GM18511 (cell line): ENCODE measurements around the gene EARS2.
"Not testable (repeated sequence)": the region's sequence is repeated elsewhere in the genome, so short reads cannot be mapped to it uniquely, and the experiment has no call there.

Source experiments
- ATAC-seq: cut with Tn5 transposase; IDR thresholded peaks from one replicate; pipeline ENCODE4 v1.9.1; 2021; ENCODE audit warnings: mild to moderate bottlenecking, moderate library complexity; ENCODE audit not compliant: unreplicated experiment

Gene EARS2

DNA sequence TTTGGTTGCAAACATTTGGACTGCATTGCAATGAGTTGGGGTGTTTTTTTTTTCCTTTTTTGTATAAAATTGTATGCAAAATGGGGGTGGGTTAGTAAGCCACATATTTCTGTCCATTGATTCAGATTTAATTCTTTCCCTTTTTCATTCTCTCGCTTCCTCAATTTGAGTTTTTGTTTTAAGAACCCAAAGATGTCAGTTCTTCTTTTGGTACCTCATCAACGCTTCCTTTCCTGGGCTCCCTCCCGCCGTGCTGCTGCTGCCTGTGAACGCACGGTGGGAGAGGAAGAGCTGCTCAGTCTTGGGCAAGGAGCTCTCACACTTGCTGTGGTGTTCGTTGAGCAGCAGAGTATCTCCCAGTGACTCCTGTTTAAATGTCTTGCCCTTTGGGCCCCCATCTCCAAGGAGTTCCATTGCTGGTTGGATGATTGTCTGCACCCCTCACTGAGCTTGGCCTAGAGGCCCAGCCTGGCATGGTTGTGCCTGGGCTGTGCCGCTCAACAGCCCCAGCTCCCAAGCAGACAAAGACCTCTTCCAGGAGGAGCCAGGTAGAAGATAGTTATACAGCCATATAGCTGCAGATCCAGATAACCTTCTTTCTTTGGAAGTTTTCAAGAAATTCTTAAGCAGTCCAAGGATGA is 14.0 kb upstream of the EARS2 start:
- ATAC-seq = no peak

DNA sequence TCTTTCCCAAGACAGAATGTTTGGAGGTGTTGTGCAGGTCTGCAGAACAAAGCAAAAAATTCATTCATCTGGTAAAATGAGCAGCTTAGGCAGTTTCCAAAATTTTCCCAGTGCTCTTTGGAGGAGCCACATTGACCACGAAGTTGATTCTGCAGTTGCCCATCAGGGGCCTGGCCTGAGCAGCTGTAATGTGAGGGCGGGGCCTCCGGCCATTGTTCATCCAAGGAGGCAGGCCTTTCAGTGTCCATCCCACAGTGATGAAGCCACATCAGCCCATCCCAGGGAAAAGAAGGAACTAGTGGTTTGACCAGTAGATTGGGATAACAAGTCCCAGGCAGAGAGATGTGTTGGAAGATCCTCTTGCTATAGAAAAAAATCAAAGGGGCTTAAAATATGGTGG is 10.5 kb upstream of the EARS2 start:
- no peak for ATAC-seq

DNA sequence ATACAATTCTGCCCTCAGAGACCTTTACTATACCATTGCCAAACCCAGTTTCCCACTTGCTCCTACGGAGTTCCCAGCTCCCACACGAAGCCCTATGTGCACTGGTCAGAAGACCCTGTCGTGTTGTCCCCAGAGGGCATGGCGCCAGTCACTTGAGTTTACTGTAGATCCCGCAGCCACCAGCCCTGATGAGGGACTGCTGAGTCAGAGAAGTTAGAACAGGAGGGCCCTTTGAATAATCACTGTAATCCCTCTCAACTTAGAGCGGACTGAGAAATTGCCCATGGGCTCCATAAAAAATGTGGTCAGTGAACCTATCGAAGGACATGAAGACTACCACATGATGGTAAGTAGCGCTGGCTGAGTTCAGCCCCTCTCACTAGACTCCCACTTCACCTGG is 9.6 kb upstream of the EARS2 start:
- no peak for ATAC-seq

DNA sequence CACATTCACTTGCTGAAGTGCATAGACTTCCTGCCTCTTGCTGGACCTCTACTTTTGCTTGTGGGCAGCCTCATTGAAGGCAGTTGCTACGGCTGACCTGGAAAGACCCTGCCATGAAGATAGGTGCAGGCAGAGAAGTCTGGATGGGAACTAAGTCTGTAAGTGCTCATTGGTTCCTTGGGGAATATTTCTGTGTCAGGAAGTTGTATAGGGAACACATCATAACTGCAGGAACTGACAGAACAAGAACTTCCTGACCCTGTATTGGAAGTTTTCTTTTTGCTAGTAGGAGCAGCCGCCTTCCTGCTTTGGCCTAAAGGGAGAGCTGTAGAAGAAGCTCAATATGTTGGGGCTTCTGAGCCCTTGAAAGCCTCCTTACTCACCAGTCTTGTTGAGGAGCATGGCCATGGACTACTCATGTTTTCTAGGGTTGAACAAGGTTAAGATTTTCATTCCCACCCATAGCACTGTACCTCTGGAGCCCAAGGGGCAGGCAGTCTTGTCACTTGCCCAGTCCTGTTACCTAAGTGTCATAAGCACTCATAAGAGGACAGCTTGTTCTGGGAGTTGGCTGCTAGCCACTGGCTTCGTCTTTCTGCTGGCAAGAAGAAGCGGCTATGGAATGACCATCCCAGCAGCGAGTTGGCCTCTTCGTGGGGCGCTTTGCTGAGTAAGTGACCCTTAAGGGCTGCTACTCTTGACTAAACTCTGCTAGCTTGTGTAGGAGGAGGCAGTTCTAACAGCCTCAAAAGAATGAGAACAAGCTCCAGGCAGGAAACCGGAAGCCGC is 7.6 kb upstream of the EARS2 start:
- ATAC-seq = no peak

DNA sequence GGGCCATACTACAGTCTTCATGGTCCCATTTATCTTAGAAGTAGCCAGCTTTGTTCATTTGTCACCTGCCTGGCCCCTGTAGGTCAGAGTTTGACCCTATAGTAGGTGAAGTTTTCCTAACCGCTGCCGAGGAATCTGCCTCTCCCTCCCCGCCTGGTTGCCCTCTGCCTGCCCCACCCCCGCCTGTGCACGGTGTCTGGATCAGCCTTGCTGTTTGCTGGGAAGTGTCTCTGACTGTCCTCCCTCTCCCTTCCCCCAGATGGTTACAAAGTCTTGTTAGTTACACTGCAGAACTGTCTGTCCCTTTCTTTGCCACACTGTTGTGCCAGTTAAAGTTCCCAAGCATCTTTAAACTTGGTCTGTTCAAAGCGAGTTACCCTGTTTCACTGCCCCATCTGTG is 6.0 kb upstream of the EARS2 start:
- no peak for ATAC-seq

DNA sequence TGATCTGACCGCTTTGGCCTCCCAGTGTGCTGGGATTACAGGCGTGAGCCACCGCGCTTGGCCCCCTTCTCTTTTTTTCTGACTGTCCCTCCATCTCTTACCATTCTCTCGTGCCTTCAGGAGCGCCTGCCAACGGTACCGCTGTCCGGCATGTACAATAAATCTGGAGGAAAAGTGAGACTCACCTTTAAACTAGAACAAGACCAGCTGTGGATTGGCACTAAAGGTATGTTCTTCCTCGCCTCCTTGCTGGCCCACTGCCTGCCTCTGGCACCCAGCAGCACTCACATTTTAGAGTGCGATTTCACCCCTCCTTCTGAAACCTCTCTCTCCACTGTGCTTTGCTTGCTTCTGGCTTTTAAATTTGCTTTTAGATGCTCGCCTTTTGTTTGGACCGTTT is 5.4 kb upstream of the EARS2 start:
- no peak for ATAC-seq

DNA sequence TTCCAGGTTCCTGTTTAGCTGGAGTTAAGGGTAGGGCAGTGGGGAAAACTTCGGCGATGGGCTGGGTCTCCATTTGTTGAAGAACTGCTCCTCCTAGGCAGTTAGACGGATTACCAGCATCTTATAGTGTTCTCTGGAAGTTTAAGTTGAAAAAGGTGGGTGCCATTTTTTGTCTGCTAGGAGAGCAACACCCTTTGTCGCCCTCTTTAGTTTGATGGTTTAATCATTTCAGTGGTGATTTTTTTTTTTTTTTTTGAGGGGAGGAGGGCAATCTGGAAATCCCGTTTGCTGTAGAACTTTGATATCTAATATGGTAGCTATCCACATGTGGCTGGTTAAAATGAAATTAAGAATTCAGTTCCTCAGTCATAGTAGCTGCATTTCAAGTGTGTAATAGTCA is 4.4 kb upstream of the EARS2 start:
- no peak for ATAC-seq

DNA sequence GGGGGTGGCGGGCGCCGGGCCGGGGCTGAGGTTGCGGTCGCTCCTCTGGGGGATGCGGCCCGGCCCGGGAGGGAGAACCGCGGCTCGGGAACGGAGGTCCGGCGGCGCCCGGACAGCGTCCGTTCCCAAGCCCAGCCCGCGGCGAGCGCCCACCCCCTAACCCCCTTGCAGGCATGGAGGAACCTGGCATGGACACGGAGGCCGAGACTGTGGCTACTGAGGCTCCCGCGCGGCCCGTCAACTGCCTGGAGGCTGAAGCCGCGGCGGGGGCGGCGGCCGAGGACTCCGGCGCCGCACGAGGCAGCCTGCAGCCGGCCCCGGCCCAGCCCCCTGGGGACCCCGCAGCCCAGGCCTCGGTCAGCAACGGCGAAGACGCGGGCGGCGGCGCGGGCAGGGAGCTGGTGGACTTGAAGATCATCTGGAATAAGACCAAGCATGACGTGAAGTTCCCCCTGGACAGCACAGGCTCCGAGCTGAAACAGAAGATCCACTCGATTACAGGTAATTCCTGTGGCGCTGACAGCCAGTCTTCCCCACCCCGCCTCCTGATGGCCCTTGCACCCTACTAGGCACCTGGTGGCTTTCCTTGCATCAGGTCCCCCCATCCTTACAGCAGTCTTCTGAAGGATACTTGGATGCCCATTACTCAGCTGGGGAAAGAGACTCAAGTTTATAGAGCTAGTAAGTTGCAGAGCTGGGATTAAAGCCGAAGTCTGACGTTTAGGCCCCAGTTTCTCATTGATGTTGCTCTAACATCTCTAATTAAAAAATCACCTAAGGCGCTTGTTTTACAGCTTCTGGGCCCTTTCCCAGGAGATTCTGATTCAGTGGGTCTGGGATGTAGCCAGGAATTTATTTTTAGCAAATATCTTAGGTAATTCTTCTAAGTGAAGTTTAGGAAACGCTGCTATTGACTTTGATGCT is 891 bp upstream of the EARS2 start:
- ATAC-seq = peak; percentile 15

DNA sequence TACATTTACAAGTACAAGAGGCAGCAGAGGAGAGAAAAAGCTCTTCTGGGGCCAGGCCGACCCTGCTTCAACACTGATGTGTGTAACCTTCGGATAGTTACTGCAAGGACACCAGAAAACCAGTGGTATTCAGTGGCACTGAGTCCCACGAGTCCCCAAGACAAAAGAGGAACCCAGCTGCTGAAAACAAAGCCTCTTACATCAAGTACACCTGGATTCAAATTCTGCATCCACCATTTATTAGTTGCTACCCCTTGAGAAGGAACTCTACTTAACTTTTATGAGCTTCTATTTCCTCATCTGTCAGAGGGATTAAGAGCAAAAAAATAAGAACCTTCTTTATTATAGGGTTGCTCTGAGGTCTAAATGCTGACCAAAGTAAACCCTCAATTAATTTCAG is 2.6 kb downstream of the EARS2 start:
- no peak for ATAC-seq

DNA sequence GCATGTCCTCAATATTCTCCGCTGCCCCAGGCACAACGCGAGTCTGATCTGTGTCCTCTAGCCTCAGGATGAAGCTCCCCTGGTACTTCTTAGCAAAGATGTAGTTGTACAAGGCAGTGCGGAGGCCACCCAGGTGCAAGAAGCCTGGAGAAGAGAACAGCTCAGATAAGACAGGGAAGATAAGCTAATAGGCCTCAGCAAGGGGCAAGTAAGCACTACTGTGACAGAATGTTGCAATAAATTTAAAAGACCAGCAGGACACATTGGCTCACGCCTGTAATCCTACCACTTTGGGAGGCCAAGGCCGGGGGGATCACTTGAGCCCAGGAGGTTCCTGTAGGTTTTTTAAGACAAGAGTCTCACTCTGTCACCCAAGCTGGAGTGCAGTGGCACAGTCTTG is 5.0 kb downstream of the EARS2 start:
- no peak for ATAC-seq

DNA sequence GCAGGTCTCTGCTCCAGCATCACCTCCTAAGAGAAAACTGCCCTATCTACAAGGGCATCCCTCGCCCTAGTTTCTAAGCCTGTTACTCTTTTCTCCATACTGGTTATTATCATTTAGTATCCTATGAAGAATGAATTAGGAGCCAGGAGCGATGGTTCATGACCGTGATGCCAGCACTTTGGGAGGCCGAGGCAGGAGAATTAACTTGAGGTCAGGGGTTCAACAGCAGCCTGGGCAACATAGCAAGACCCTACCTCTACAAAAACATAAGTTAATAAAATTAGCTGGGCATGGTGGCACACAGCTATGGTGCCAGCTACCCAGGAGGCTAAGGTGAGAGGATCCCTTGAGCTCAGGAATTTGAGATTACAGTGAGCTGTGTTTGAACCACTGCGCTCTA is 7.2 kb downstream of the EARS2 start:
- ATAC-seq = no peak

DNA sequence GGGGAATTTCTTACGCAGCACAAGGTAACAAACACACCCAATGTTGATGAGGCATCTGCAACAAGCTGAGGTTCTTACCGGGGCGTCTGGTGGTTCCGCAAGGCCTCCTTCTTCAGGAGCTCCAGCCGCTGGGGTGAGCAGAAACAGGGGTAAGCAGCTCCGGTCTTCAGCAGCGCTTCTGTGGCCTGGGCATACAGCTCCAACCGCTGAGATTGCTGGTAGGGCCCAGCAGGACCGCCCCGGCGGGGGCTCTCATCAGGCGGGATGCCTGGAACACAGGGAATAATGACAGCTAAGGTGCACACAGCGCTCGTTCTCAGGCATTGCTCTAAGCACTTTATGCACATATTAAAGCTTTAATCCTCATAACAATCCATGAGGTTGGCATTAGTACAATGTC is 12.7 kb downstream of the EARS2 start:
- no peak for ATAC-seq

DNA sequence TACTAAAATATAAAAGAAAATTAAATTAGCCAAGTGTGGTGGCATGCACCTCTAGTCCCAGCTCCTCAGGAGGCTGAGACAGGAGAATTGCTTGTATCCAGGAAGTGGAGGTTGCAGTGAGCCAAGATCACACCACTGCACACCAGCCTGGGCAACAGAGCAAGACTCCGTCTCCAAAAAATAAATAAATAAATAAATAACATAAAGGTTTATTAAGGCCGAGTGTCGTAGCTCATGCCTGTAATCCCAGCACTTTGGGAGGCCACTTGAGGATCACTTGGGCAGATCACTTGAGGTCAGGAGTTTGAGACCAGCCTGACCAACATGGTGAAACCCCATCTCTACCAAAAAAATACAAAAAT is 16.4 kb downstream of the EARS2 start:
- not testable (repeated sequence) for ATAC-seq

DNA sequence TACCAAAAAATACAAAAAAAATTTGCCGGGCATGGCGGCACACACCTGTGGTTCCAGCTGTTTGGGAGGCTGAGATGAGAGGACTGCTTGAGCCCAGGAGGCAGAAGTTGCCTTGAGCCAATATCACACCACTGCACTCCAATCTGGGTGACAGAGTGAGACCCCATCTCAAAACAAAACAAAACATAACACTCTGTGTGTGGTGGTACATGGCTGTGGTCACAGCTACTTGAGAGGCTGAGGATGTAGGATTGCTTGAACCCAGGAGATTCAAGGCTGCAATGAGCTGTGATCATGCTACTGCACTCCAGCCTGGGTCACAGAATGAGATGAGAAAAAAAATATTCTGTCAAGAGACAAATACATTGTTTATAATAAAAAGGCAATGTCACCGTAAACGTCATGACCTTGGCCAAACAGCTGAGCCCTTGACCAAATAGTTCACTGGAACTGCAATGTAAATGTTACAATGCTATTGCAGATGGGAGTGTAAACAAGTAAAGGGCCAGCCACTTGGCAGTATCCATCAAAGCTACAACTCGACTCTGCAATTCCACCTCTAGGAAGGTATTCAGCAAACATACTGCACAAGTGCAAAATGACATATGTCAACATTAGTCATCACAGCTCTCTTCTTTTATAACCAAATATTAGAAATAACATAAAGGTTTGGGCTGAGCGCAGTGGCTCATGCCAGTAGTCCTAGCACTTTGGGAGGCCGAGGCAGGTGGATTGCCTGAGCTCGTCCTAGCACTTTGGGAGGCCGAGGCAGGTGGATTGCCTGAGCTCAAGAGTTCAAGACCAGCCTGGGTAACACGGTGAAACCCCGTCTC is 16.9 kb downstream of the EARS2 start:
- ATAC-seq = no peak

DNA sequence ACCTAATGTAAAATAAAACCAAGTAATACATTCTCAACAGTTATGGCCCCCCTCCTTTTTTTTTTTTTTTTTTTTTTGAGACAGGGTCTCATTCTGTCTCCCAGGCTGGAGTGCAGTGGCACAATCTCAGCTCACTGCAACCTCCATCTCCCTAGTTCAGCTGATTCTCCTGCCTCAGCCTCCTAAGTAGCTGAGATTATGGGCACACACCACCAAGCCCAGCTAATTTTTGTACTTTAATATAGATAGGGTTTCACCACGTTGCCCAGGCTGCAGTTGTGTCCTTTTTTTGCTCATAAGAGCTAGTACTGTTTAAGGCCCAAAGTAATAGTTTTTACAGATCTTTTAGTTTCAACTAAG is 18.3 kb downstream of the EARS2 start:
- ATAC-seq = no peak

DNA sequence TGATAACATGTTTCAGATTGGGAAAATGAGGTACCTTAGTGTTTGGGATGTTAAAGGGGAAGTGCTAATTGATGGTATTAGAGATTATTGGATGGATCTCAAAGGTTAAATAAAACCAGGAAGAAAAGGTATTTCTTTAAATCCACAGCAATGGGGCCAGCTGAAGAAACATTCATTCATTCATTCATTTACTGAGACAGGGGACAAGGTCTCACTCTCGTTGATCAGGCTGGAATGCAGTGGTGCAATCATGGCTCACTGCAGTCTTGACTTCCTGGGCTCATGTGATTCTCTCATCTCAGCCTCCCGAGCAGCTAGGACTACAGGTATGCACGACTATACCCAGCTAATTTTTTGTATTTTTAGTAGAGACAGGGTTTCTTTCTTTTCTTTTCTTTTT is 19.8 kb downstream of the EARS2 start:
- no peak for ATAC-seq

DNA sequence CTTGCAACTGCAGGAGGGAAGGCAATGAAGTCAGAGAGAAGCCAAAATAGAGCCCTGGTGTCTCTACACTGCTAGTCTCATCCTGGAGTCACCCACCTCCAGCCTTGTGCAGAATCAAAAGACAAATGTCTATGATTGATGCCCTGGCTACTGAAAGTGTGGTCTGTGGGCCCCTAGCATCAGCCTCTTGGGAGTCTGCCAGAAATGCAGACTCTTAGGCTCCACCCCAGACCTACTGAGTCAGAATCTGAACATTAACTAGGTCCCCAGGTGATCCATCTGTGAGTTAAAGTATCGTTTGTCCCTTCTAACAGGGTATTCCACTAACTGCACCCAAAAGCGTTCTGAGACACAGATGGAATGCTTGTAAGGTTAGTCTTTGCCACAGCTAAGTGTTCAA is 21.2 kb downstream of the EARS2 start:
- no peak for ATAC-seq

DNA sequence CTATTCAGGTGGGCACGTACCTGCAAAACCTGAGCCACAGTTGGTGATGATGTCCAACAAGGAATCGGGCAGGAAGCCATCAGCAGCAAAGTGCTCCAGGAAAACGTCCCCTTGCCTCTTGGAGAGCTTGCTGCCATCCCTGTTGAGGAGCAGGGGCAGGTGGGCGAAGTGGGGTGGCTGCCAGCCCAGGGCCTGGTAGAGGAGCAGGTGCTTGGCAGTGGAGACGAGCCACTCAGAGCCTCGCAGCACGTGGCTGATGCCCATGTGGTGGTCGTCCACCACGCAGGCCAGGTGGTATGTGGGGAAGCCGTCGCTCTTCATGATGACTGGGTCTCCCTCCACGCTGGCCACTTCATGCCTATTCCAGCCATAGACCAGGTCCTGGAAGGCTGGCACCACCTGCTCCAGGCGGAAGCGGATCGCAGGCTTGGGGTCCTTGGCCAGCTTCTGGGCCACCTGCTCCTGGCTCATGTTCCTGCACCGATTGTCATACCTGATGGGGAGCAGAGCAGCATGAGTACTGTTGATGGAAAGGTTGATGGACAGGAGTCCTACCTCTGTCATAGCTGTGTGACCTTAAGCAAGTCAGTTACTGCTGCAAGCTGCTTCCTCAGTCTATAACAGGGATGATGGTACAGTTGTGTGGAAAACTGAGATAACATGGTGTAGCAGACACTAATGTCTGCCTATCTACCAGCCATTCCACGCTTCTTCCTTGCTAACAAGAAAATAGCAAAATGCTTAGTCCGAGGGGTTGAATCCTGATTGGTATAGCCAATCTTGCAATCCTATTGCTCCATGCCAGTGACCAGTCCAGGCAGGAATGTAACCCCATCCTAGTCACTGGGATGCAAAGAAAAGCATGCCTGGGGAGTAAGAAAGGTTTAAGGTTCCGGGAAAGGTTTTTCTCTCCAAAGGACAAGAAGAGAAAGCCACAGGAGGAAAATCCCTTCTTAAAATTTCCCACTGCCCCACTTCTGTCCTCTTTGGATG is 22.0 kb downstream of the EARS2 start:
- ATAC-seq = no peak

DNA sequence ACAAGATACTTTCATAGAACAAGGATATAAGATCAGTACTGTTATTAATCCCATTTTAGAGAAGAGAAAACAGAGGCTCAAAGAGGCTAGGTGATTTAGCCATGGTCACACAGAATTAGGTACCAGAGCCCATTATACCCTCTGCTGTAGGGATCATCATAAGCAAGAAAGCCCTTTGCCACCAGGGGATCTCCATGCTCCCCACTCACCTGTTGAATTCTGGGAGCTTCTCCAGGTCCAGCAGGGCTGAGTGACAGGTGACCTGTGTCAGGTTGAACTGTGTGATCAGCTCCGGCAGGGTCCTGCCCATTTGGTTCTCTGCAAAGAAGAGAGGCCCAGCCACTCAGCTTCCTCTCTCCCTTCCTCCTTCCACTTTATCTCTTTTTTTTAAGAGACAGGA is 24.7 kb downstream of the EARS2 start:
- no peak for ATAC-seq

DNA sequence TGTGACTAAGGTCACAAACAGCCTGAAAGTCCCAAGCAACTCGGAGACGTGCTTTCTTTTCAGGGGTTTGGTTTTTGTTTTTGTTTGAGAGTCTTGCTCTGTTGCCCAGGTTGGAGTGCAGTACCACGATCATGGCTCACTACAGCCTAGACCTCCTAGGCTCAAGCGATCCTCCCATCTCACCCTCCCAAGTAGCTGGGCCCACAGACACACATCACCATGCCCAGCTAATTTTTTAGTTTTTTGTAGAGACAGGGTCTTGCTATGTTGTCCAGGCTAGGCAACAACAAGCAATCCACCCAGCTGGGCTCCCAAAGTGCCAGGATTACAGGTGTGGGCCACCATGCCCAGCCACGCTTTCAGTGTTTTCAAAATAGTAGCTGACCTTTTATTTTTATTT is 27.1 kb downstream of the EARS2 start:
- ATAC-seq = no peak
